ENCODE results near the gene KRT38.
A peak's percentile ranks its signal among the peaks of the same experiment; 100 is the strongest.
"Not testable (repeated sequence)": the region's sequence is repeated elsewhere in the genome, so short reads cannot be mapped to it uniquely, and the experiment has no call there.

The KRT38 gene

DNA sequence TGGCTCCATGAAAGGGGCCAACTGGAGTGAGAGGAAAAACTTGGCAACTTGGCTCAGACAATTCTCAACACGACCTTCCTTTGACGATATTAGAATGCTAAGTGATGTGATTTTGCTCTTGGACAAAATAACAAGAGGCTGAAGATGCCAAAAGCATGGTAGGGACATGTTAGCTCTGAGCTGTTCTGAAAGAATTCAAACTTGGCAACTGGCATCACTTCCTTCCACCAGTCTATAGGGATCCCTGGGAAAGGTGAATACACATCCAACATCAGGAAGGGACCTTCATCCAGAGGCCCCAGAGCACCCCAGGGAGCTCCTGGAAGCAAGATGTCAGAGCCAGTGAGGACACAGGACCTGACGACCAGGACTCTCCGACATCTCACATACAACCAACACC is 20.6 kb downstream of the KRT38 start:
- no peak for DNase-seq

DNA sequence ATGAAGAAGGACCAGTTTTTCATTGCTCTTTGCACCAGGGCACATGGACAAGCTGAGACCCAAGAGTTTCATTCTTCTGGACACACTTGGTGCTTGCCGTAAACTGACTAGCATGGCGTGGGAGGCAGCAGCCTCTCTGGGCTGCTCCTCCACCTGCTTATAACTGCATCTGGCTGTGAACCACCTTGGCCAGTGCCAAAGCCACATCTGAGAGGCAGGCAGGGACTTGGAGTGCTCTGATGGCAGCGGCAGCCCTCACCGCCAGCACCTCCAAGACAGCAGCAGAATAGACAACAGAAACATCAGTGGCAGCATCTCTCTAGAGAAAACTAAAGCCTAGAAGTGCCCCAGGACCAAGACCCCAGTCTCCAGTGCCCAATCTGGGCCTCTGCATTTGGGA is 21.1 kb downstream of the KRT38 start:
- no peak for DNase-seq

DNA sequence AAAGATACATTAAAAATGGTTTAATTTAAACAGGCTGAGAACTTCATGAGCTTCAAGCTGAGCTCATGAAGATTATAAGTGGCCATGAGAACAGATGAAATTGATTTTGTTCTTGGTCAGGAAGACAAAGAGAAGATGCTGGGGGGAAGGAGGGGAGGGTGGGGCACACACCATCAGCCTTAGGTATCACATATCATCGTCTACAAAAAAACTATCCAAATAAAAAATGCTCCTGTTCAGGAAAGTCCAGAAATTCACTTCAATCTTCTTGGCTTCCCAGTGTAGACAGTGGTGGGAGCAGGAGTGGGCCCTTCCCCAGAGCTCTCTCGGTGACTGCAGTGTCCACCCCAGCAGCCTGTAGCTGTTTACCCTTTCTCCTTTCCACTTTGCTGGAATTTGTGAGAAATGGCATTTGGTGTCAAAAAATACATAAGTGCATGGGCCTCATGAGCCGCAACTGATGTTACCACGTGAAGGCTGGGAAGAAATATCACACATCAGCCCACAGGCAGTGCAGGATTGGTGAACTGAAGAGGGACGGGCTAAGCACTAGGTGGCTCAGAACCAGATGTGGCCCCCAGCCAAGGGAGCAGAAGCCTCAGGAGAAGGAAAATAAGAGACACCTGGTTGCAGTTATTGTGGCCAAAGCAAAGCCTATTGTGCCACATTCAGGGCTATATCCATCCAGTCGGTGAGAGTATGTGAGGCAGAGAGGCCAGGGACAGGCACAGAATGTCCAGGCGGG is 22.5 kb downstream of the KRT38 start:
- no peak for DNase-seq

DNA sequence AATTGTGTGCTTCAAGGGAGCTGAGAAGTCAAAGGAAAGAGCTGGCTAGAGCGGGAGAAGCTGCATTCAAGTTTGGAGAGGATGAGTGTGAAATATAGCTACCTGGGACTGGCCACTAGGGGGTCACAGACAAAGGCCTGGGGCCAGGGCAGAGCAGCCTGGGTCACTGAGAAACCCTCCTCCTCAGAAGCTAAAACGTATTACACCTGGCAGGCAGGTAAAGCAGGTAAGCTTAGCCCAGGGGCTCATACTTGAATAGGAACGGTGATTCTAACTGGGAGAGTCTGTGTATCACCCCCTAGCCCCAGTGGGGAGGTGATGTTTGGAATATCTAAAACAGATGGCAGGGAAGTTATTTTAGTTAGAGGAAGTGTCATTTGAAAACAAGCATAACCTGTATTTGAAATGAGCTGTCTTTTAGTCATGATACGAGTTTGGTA is 23.2 kb downstream of the KRT38 start:
- no peak for DNase-seq

DNA sequence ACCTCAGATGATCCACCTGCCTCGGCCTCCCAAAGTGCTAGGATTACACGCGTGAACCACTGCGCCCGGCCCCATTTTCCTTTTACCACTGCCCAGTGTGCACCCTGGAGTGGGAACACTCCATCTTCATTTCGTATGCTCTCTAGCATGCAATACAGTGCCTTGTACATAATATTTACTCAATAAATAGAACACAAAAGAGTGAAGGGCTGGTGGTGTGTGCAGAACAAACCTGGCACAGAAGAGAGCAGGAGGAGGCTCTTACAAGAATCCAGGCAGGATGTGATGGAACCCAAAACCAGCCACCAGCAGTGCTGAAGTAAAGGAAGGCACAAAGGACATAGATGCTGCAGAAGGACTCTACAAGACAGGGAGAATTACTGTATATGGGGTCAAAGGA is 23.7 kb downstream of the KRT38 start:
- DNase-seq: no peak

DNA sequence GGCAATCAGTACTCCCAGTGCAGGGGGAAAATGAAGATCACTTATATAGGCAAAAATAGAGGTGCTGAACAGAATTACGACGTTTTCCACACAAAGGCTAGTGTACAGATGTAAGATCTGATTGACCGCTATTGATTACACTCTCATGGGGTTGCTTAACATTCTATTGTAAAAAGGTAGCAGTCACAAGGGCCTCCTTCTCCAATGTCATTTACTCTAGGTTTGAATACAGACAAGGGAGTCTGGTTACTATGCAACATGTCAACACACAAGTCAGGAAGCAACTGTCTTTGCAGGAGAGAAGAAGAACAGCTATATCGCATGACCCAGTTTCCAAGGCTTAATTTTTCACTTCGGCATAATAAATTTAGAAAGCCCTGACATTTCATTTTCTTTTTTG is 24.3 kb downstream of the KRT38 start:
- DNase-seq: no peak

DNA sequence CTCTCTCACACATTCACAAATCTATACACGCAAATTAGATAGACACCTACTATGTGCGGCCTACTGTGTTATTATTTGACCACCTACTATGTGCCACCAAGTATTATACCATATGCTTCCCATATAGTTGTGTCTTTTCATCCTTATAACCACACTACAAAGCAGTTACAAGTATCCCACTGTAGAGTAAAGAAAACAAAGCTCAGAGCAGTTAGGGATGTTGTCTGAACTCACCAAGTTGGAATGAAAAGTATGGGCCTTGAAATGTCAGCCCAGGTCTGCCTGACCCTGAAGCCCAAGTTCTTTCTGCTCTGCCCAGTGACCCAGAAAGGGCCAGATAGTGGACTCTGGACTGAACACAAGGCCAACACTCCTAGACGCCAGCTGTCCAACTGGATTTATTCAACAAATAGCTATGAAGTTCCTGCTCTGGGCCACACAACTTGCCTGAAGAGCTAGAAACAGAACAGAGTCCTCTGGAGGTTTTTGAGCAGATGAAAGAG is 24.9 kb downstream of the KRT38 start:
- DNase-seq: no peak

DNA sequence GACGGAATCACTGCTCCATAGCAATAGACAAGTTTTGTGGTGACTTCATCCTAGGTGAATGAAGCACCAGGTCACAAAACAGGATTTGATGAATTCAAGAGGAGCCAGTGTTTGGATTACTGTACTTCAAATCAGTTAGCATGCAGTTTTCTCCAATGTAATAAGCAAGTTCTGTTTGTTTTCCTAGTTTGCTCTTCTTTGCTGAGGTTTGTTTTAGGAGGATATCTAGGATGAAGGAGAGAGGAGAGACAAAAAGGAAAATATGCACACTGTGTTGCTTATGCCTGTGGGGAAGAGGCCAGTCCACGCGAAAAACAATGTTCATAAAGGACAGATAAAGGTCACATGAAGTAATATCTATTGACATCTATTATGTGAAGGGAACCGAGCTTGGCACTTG is 25.4 kb downstream of the KRT38 start:
- no peak for DNase-seq

DNA sequence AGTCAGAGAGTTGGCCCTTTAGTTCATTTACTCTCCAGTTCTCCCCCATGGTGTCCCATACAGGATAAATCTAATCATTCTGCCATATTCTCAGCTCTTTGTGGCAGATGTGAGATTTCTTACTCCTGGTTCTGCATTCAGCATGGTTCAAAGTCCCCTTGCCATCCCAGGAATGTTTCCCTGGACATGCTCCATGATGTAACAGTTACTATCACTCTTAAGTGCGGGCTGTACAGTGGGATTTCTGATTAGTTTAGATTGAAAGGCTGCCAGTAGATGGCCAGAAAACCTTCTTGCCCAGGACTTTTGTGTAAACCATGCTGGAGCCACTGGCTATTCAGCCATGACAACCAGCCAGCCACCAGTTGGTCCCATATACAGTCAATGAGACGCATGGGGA is 26.8 kb downstream of the KRT38 start:
- DNase-seq: no peak

DNA sequence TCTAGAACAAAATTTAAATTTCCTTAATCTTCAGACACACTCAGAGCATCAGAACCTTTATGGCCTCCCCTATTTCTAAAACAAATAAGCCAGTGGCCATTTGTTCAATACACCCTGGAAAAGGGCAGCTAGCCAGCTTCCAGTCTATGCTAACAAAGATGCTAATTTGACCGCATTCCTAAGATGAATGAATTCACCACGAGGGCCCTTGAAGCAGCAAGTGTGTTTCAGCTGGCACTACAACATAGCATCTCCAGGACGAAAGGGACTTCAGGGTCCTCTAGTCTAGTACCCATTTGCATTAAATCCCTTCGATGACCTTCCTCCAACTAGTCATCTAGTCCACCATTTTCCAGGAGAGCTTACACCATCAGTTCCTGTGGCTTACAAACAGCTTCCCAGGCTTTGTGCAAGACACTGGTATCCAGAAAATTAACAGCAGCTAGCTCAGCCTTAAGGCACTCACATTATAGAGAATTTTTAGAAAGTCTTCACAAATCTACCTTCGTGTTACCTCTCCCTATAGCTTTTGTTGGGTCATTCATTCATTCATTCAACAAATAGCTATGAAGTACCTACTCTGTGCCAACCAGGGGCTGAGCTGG is 27.3 kb downstream of the KRT38 start:
- no peak for DNase-seq

DNA sequence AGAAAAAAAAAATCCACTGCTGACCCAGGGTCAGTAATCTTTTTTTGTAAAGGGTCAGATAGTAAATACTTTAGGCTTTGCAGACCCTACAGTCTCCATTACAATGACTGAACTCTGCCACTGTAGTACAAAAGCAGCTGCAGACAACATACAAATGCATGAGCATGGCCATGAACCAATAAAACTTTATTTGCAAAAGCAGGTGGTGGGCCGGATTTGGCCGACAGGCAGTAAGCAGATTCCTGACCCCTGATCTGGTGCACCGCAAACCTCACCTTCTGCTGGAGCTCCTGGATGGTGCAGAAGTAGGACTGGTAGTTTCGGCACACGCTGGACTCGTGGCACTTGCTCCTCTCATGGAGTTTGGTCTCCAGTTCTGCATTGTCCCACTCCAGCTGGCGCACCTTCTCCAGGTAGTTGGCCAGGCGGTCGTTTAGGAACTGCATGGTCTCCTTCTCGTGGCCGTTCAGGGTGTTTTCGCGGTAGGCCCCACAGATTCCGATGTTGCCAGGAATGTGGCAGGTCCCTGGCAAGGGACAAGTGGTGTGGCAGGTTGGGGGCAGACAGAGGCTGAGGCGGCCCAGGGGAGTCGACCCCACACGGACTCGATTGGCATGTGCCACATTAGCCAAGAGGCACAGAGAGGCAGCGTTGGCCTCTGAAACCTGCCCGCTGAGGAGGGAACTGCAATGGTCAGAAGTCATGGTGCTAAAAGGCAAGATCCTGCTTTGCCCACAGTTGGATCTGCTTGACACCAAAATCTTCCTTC is 29.5 kb downstream of the KRT38 start:
- no peak for DNase-seq

DNA sequence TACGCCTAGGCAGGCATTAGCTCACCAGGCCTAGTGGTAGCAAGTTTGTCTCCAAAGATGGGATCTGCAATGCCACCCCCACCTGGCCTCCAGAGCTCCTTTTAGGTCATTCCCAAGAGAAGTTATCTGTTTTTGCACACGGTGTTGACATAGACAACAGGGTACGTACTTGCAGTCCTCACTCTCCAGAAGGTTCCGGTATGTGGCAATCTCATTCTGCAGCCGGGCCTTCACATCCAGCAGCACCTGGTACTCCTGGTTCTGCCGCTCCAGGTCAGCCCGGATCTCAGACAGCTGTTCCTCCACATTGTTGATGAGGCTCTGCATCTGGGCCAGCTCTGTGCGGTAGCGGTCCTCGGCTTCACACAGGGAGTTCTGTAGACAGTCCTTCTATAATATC is 33.6 kb downstream of the KRT38 start:
- no peak for DNase-seq

DNA sequence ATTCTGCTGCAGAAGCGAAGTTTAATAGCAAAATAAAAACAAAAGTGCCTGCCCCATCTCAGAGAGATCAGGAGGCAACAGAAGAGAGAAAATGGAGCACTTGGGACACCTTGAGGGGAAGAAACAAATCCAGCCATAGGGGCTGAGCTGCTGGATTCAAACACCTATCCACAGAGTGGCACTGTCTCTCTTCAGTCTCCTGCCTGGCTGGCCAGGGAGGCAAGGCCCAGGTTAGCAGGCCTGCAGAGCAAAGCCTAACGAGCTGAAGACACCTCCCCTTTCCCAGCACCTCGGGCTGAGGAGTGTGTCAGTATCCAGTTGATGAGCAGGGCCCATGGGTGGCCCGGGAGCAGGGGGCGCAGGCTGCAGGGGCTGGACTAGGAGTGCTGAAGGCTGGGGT is 34.6 kb downstream of the KRT38 start:
- DNase-seq: no peak

DNA sequence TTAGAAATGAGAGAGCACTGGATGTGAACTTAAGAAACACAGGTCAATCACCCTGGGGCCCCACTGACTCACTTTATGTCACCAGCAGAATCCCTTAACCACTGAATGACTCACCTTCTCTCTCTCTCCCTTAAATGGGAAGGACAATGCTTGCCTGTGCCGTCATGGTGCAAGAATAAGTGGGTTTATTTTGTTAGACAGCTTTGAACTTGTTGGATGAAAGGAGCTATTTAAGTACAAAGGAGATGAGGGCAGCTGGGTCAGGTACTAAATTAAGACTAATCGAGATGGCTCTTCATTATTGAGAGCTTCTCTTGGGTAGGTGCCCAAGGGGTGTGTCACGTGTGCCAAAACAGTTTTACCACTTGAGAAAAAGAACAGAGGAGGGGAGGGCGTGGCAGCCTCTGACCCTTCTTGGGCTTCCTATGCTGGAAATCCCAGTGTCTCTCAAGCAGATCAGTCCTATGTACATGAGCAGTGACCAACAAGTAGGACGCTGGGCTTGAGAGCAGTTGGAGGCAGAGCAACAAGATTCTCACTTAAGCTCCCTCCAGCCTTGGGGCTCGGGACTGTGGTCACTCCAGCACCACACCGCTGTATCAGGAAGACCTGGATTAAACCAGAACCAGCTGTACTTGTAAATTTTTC is 36.6 kb downstream of the KRT38 start:
- DNase-seq: peak in 1 of 4 experiments; percentile 4

DNA sequence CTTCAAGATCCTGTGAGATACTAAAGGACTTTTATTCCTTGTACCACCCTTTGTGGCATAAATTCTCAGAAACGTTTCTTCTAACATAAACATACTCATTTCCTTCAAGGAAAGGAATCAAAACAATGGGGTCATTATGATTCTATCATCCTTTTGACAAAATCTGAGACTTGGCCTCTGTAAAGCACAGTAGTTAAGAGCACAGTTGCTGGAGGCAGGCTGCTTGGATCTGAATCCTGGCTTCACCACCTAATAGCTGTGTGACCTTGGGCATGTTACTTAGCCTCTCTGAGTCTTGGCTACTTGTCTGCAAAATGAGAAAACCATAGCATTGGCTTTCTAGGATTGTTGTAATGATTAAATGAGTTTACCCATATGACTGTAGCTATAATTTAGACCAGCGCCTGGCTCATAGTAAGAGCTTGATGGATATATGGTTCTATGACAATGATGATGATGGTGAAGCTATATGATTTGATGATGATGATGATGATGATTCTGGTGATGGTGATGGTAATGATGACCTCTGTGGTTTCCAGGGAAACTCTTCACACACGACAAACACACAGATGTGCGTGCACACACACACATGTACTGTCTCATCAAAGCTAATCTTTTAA is 37.3 kb downstream of the KRT38 start:
- DNase-seq: no peak

DNA sequence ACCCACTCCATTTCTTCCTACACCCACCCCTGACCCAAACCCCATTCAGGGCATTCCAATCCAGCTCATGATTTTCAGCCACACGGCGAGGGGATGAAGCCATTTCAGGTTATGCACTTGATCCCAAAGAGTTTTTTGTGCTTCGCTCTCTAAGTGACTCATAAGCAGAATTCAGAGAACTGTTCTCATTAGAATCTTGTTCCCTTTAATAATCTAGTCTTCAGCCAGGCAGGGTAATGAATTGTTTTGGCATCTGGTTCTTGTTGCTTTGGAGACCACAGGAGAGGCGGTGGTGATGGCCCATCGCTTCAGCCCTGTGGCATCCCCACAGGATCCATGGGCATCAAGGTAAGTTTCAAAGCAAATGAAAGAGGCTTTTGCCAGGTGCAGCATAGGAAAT is 38.6 kb downstream of the KRT38 start:
- DNase-seq: no peak

DNA sequence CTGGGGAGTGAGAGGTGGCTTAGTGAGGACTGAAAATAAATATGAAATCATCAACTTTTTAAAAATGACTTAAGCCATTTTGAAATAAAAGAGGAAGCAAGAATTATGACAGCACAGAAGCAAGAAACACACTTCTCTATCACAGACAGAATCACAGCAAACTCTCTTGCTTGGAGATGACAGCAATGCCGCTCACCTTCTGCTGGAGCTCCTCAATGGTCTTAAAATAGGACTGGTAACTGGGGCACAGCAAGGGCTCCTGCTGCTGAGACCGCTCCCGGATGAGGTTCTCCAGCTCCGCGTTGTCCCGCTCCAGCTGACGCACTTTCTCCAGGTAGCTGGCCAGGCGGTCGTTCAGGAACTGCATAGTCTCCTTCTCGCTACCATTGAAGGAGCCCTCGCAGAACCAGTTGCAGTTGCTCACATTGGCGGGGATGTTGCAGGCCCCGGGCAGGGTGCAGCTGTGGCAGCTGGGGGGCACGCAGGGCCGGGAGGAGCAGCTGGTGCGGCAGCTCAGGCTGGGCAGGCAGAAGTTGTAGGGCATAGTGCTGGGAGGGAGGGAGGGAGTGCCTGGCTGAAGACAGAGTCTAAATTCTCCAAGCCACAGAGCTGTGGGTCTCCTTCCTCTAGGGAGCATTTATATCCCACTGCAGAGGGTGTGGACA is 43.7 kb downstream of the KRT38 start, which contains the start of gene KRT31:
KRT31 (minus strand) TSS at position 613 of the 665 bp plus-strand sequence; CDS start at position 544, 69 bp downstream.
- no peak for DNase-seq

DNA sequence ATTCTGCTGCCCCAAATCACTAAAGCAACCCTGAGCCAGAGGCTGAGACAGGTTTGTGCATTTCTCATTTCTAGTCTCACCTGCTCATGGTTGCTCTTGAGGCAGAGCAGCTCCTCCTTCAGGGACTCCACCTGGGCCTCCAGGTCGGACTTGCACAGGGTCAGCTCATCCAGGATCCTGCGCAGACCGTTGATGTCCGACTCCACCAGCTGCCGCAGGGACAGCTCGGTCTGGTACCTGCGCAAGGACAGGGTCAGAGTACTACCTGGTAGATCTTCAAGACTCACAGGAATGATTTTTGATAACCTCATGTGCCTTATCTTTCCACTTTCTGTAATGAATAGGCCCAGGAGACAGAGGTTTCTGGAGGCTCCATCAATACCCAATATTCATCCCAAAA is 44.4 kb downstream of the KRT38 start:
- no peak for DNase-seq

DNA sequence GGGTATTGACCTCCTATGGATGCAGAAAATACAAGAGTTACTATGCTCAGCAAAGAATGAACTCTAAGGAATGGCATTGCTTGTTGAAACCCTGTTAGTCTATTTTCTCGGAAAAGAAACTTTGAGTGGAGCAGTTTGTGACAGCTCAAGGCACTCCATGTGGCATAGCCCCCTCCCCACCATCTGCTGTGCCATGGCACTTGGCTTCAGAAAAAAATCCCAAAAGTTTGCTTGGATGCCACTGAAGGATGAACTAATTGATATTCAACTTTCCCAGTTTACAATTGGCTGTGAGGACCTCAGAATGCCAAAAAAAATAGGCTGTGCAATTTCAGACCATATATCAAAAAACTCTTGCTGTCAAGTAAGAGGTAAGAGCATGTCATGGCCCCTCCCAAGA is 45.2 kb downstream of the KRT38 start:
- DNase-seq: no peak

DNA sequence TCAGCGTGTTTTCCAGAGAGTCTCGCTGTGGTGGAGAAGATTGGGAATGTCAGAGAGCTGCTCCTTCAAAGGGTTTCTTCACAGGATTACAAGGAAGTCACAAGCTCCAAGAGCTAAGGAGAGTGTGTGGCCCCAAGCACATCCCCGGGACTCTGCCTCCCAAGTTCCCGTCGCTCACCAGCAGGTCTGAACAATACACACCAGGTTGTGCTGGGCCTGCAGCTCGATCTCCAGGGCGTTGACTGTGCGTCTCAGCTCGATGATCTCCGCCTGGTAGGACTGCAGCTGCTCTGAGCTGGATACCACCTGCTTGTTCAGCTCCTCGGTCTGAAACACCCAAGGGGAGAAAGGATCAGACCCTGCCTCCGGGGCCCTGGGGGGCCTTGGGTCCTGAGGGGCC is 45.7 kb downstream of the KRT38 start:
- not testable (repeated sequence) for DNase-seq

DNA sequence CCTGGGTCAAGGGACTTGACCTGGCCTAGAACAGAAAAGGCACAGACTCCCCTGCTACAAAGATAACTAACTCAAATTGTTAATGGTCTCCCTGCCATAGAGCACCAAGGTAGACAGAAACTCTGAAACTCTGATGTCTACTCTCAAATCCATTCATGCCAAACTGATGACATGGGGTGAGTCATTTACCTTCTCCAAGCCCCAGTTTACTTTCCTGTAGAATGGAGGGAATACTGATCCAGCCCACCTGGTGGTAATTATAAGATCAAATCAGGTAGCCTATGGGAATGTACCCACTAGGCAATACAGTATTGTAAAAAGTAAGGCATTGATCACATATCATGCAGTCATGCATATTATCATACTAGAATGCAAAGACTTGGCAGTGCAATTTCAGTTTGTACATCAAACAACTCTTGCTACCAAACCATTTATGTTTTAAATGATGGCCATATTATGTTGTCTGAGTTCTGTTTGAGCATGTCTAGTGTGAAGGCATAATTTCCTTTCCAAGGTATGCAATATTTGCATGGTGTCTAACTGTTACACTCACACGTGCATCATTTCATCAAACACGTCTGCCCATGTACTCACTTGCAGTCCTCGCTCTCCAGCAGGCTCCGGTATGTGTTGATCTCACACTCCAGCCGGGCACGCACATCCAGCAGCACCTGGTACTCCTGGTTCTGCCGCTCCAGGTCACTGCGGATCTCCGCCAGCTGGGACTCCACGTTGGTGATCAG is 46.4 kb downstream of the KRT38 start:
- no peak for DNase-seq

All from activated CD4-positive, CD25-positive, alpha-beta regulatory T cell (primary cell).